ENCODE data around the gene CREB3L2. TPM values are rescaled to one million over a fixed set of nuclear protein-coding genes. Genes with fewer than 3 reads are reported as not detected.

CREB3L2 gene
- total and polyA plus RNA-seq, 10 of the 15 experiments (the other 5 are each of a cell fraction or from before 2014, with no cell fraction given) = 6.4 to 67.1 (median 26.2) TPM

DNA sequence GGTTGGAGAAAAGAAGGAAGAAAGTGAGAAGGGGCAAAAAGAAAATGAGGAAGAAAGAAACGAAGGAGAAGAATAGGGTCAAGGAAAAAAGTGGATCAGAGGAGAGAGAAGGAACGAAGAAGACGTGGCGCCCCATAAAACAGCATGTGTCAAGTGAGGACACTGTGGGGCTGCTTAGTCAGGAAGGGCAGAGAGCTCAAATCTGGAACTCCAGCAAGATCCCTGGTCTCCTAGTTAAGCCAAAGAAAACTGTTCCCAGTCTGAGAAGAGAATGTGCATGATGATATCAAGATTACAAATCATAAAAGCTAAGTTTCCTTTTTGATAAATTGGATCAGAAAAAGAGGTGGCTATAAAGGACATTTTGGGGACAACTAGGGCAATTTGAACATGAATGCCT lies 33.0 kb downstream of the CREB3L2 start:
- no peak overlapping the region for H3K27ac ChIP-seq (ENCODE audit: control insufficient read depth, insufficient read depth)
- SMC1A ChIA-PET (ENCODE audit: uncharacterized antibody, unreplicated experiment) = interaction anchor here (0.7 to 2.7 kb wide), 7 partner anchors 10 to 65 kb away, joined by 3 to 8 read pairs (median 3); no protein-coding TSS in a partner anchor
- no peak overlapping the region for H3K9ac ChIP-seq (ENCODE audit: control insufficient read depth, insufficient read depth, low read length)
- intact Hi-C loops (cut with micrococcal nuclease; ENCODE audit: unreplicated experiment) = no loop called here
- peaks cover 8% of the 10 kb centered on the region for H3K4me1 ChIP-seq (ENCODE audit: control insufficient read depth, insufficient read depth, low read length)
- RAD21 ChIA-PET (ENCODE audit: unreplicated experiment) = interaction anchor here (0.7 to 1.1 kb wide), 3 partner anchors 9 to 53 kb away, joined by 3 to 5 read pairs (median 3); no protein-coding TSS in a partner anchor
- no peak for DNase-seq (ENCODE audit: low read depth, low spot score)
- peaks cover 81% of the 10 kb centered on the region for H3K79me2 ChIP-seq (ENCODE audit: control insufficient read depth, insufficient read depth, low read length)
- no peak for TF ChIP-seq NR2C2 (IDR thresholded peaks at IDR 0.05; ENCODE audit: borderline replicate concordance, control insufficient read depth, insufficient read length, low read depth)
- TF ChIP-seq TCF12 (IDR thresholded peaks at IDR 0.05; ENCODE audit: low read depth, low read length) = no peak
- no peak for TF ChIP-seq POLR2AphosphoS2 (IDR thresholded peaks at IDR 0.05; ENCODE audit: low read depth, low read length)
- TF ChIP-seq, protein P1, sequence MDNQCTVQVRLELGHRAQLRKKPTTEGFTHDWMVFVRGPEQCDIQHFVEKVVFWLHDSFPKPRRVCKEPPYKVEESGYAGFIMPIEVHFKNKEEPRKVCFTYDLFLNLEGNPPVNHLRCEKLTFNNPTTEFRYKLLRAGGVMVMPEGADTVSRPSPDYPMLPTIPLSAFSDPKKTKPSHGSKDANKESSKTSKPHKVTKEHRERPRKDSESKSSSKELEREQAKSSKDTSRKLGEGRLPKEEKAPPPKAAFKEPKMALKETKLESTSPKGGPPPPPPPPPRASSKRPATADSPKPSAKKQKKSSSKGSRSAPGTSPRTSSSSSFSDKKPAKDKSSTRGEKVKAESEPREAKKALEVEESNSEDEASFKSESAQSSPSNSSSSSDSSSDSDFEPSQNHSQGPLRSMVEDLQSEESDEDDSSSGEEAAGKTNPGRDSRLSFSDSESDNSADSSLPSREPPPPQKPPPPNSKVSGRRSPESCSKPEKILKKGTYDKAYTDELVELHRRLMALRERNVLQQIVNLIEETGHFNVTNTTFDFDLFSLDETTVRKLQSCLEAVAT (IDR thresholded peaks at IDR 0.05) = no peak
- no peak for TF ChIP-seq BMI1 (IDR thresholded peaks at IDR 0.05; ENCODE audit: borderline replicate concordance)
- no peak for TF ChIP-seq IKZF1 (conservative IDR thresholded peaks at IDR 0.05)
- TF ChIP-seq FOS (IDR thresholded peaks at IDR 0.05; ENCODE audit: borderline replicate concordance, extremely low read depth, insufficient read length) = no peak
- TF ChIP-seq SREBF2 (IDR thresholded peaks at IDR 0.05; ENCODE audit: low read length) = no peak
- TF ChIP-seq IKZF2 (IDR thresholded peaks at IDR 0.05) = no peak
- TF ChIP-seq, protein P2, sequence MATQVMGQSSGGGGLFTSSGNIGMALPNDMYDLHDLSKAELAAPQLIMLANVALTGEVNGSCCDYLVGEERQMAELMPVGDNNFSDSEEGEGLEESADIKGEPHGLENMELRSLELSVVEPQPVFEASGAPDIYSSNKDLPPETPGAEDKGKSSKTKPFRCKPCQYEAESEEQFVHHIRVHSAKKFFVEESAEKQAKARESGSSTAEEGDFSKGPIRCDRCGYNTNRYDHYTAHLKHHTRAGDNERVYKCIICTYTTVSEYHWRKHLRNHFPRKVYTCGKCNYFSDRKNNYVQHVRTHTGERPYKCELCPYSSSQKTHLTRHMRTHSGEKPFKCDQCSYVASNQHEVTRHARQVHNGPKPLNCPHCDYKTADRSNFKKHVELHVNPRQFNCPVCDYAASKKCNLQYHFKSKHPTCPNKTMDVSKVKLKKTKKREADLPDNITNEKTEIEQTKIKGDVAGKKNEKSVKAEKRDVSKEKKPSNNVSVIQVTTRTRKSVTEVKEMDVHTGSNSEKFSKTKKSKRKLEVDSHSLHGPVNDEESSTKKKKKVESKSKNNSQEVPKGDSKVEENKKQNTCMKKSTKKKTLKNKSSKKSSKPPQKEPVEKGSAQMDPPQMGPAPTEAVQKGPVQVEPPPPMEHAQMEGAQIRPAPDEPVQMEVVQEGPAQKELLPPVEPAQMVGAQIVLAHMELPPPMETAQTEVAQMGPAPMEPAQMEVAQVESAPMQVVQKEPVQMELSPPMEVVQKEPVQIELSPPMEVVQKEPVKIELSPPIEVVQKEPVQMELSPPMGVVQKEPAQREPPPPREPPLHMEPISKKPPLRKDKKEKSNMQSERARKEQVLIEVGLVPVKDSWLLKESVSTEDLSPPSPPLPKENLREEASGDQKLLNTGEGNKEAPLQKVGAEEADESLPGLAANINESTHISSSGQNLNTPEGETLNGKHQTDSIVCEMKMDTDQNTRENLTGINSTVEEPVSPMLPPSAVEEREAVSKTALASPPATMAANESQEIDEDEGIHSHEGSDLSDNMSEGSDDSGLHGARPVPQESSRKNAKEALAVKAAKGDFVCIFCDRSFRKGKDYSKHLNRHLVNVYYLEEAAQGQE (IDR thresholded peaks at IDR 0.05; ENCODE audit: low read depth, low read length) = no peak
- TF ChIP-seq EED (IDR thresholded peaks at IDR 0.05; ENCODE audit: low read depth) = no peak
- no peak for TF ChIP-seq EGR1 (IDR thresholded peaks at IDR 0.05; ENCODE audit: borderline replicate concordance in 1 of 2, low read depth in 2 of 2, low read length in 2 of 2)
- TF ChIP-seq MTA2 (IDR thresholded peaks at IDR 0.05; ENCODE audit: low read depth) = no peak
- TF ChIP-seq, protein P3, sequence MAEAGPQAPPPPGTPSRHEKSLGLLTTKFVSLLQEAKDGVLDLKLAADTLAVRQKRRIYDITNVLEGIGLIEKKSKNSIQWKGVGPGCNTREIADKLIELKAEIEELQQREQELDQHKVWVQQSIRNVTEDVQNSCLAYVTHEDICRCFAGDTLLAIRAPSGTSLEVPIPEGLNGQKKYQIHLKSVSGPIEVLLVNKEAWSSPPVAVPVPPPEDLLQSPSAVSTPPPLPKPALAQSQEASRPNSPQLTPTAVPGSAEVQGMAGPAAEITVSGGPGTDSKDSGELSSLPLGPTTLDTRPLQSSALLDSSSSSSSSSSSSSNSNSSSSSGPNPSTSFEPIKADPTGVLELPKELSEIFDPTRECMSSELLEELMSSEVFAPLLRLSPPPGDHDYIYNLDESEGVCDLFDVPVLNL (IDR thresholded peaks at IDR 0.05; ENCODE audit: low read depth, low read length) = no peak
- CTCF ChIA-PET = interaction anchor here (1.8 kb wide), 1 partner anchor 9 kb away, joined by 6 read pairs; no protein-coding TSS in a partner anchor
- POLR2A ChIA-PET = interaction anchor here (0.7 to 1.0 kb wide), 2 partner anchors 9 to 23 kb away, joined by 3 to 8 read pairs; no protein-coding TSS in a partner anchor
- no peaks in the 10 kb centered on the region for H3K27me3 ChIP-seq (replicated peaks in 1 of 2; ENCODE audit: control insufficient read depth in 2 of 2, insufficient read depth in 2 of 2, low read length in 1 of 2)
- H3K9me3 ChIP-seq (replicated peaks; ENCODE audit: control insufficient read depth, insufficient read depth, low read length) = no peaks in the 10 kb centered on the region; the same call in 2 of the 3 replicates
- H3K4me2 ChIP-seq (ENCODE audit: control insufficient read depth, insufficient read depth) = no peak overlapping the region
- H3K36me3 ChIP-seq (ENCODE audit: control insufficient read depth in 2 of 2, insufficient read depth in 2 of 2, low read length in 1 of 2) = peaks cover 0 to 4% of the 10 kb centered on the region in 2 experiments; a peak in 2 of 4 replicates
- BruUV-seq (replicated peaks) = no TSS peak
- H4K20me1 ChIP-seq (ENCODE audit: control insufficient read depth, insufficient read depth) = no peaks in the 10 kb centered on the region
- no peak for ATAC-seq
- H2AFZ ChIP-seq (ENCODE audit: control insufficient read depth, low read depth, low read length) = no peak overlapping the region
- H3K4me3 ChIP-seq = no peak overlapping the region
- in situ Hi-C loops (cut with MboI) = no loop called here
- FAIRE-seq = no peak
- WGBS (ENCODE audit: insufficient coverage, insufficient replicate concordance, low lambda C conversion rate, missing lambda C conversion rate) = 80% methylated on average over 4 of the region's 4 CpGs

Measured in GM12878 (cell line).